H1 (cell line): ENCODE measurements around the gene SFMBT2. TPM values are rescaled to one million over a fixed set of nuclear protein-coding genes. Genes with fewer than 3 reads are reported as not detected.

ENCODE experiments used
- polyA plus RNA-seq, 7 experiments: library from polyadenylated mRNA; depleted of rRNA in 3 of 7; stranded (reverse) in 5 of 7; unstranded in 2 of 7; fragments of >200 nt in 5 of 7; fragments of 200-250 nt in 2 of 7; gene quantifications; 1 replicate in 5 of 7; 2 replicates in 1 of 7; 4 replicates in 1 of 7; pipeline versions ENCODE4 v1.2.1 to v1.2.3, GENCODE V29; 2011 to 2013; ENCODE audit warnings: missing spikeins in 2 of 7, mixed read lengths in 2 of 7
- small RNA-seq: library from polyadenylated mRNA; stranded (forward); fragments of <200 nt; extraction: miRNeasy Mini kit (QIAGEN cat#:217004); gene quantifications from one replicate; pipeline ENCODE3, GENCODE V24; 2013; ENCODE audit not compliant: insufficient read depth
- total RNA-seq: library from RNA; stranded (reverse); fragmentation: NEBNext Ultra II Directional; extraction: Animal tissue kit (Norgen Biotek cat#: 25700); gene quantifications from 2 replicates; pipeline ENCODE4 v1.2.1, GENCODE V29; 2021

Gene SFMBT2
- total and polyA plus RNA-seq, 2 of the 8 experiments (the other 6 are each of a cell fraction or from before 2014, with no cell fraction given): 2.9 to 11.0 TPM

Small RNA genes within 50 kb of the gene (small RNA-seq; reads per million reads assigned to genes)
- gene AL590095.2 (not detected), gene COX6CP17 (not detected)
